A673 (cell line): Measurements from ENCODE around the gene MOV10. TPM values are rescaled to one million over a fixed set of nuclear protein-coding genes. Genes with fewer than 3 reads are reported as not detected.

ENCODE experiments used
- BruUV-seq: library from RNA; stranded (reverse); fragments of 400-500 nt; replicated peaks from 2 replicates; lab custom pipeline; 2021; lab: Mats Ljungman, UMichigan
- CTCF ChIA-PET: fragments of 300-600 bp; sonication (Branson Sonifier 250); formaldehyde crosslinking; loops from one replicate; lab custom pipeline; 2022; ENCODE audit warnings: antibody characterized with exemption; lab: Charles Lee
- POLR2A ChIA-PET: fragments of 300-600 bp; sonication (Branson Sonifier 250); formaldehyde crosslinking; loops from one replicate; lab custom pipeline; 2022; ENCODE audit warnings: antibody characterized with exemption; ENCODE audit not compliant: low non-redundant PET; lab: Charles Lee
- DNase-seq: peaks from one replicate; pipeline ENCODE4 v3.0.0-alpha.2; 2015; ENCODE audit warnings: low spot score
- H3K27ac ChIP-seq: fragments of 200-600 bp; sonication (generic); 2 replicates; pipeline ENCODE4 v1.5.1; 2016; ENCODE audit warnings: mixed run types, low read depth, mild to moderate bottlenecking, mixed read lengths, antibody characterized with exemption, low read length; ENCODE audit not compliant: poor library complexity, severe bottlenecking
- H3K27me3 ChIP-seq: fragments of 200-600 bp; sonication (generic); replicated peaks from 2 replicates; pipeline ENCODE4 v1.6.1; 2017; ENCODE audit warnings: mixed run types, low read depth, mild to moderate bottlenecking, mixed read lengths, antibody characterized with exemption, low read length; ENCODE audit not compliant: insufficient read depth, poor library complexity
- H3K36me3 ChIP-seq: fragments of 200-600 bp; sonication (generic); 2 replicates; pipeline ENCODE4 v1.6.1; 2016; ENCODE audit warnings: mixed run types, mild to moderate bottlenecking, mixed read lengths, antibody characterized with exemption, low read length; ENCODE audit not compliant: insufficient read depth, poor library complexity, severe bottlenecking
- H3K4me1 ChIP-seq: fragments of 200-600 bp; sonication (generic); 2 replicates; pipeline ENCODE4 v1.6.1; 2017; ENCODE audit warnings: mixed run types, mild to moderate bottlenecking, mixed read lengths, antibody characterized with exemption, low read length; ENCODE audit not compliant: insufficient read depth, poor library complexity, severe bottlenecking
- H3K4me3 ChIP-seq: fragments of 200-600 bp; sonication (generic); 2 replicates; pipeline ENCODE4 v1.5.1; 2016; ENCODE audit warnings: low read depth, mixed run types, mild to moderate bottlenecking, mixed read lengths, low read length; ENCODE audit not compliant: poor library complexity, severe bottlenecking
- H3K9me3 ChIP-seq: fragments of 200-600 bp; sonication (generic); 2 replicates; pipeline ENCODE4 v1.6.1; 2016; ENCODE audit warnings: mixed run types, low read depth, mild to moderate bottlenecking, mixed read lengths, antibody characterized with exemption, low read length; ENCODE audit not compliant: poor library complexity, severe bottlenecking
- CTCF ChIP-seq: fragments of 300-800, 200-600 bp; sonication (generic); conservative IDR thresholded peaks from 2 replicates; pipeline ENCODE4 v1.5.1; 2017; ENCODE audit warnings: low read depth, mild to moderate bottlenecking, antibody characterized with exemption, low read length, moderate library complexity, mixed read lengths
- EZH2 ChIP-seq: fragments of 200-600 bp; sonication (generic); IDR thresholded peaks from 2 replicates; pipeline ENCODE4 v1.6.1; 2017; ENCODE audit warnings: borderline replicate concordance, low read depth, mild to moderate bottlenecking, mixed read lengths, antibody characterized with exemption, low read length; ENCODE audit not compliant: poor library complexity, severe bottlenecking
- intact Hi-C: fragments of 100-400 bp; cut with micrococcal nuclease; formaldehyde crosslinking; loops from one replicate; pipeline ENCODE4 v1.10.0; 2022; ENCODE audit not compliant: unreplicated experiment
- total RNA-seq: library from RNA; stranded (reverse); gene quantifications from 2 replicates; pipeline ENCODE4 v1.2.3, GENCODE V29; 2021

MOV10 gene
- total RNA-seq, 1 experiment from 2014 or later = 87.1 TPM

GRCh38 chr1:112672842-112673241, 1.6 kb upstream of the MOV10 start:
- intact Hi-C loops = loop anchor here (10.0 kb wide), 1 partner anchor 48 kb away; no protein-coding TSS in a partner anchor
- no TSS peak for BruUV-seq

GRCh38 chr1:112673592-112674439, 643 bp upstream of the MOV10 start:
- POLR2A ChIA-PET = interaction anchor here (0.6 kb wide), 1 partner anchor 46 kb away, joined by 4 read pairs; no protein-coding TSS in a partner anchor
- H3K27me3 ChIP-seq = no peaks in the 10 kb centered on the region
- H3K4me1 ChIP-seq = peaks cover 16% of the 10 kb centered on the region
- peak overlapping the region; percentile 92 for H3K27ac ChIP-seq
- peak; percentile 38 for DNase-seq
- CTCF ChIA-PET = interaction anchor here (0.6 to 1.4 kb wide), 2 partner anchors 22 to 283 kb away, joined by 3 read pairs; no protein-coding TSS in a partner anchor
- no TSS peak for BruUV-seq
- no peaks in the 10 kb centered on the region for H3K9me3 ChIP-seq
- peaks cover 22% of the 10 kb centered on the region for H3K36me3 ChIP-seq
- TF ChIP-seq CTCF = peak; percentile 44
- TF ChIP-seq EZH2 = no peak
- intact Hi-C loops = loop anchor here (10.0 kb wide), 1 partner anchor 49 kb away; no protein-coding TSS in a partner anchor
- peak overlapping the region; percentile 84 for H3K4me3 ChIP-seq

More at GRCh38 chr1:112672842-112673241, 1.6 kb upstream of the MOV10 start:
- CTCF ChIA-PET = no interaction called here
- peaks cover 32% of the 10 kb centered on the region for H3K36me3 ChIP-seq
- POLR2A ChIA-PET = interaction anchor here (0.6 kb wide), 1 partner anchor 32 kb away, joined by 4 read pairs; no protein-coding TSS in a partner anchor
- no peak overlapping the region for H3K27ac ChIP-seq
- DNase-seq = no peak
- H3K9me3 ChIP-seq = no peaks in the 10 kb centered on the region
- no peaks in the 10 kb centered on the region for H3K27me3 ChIP-seq
- peaks cover 16% of the 10 kb centered on the region for H3K4me1 ChIP-seq
- TF ChIP-seq EZH2 = no peak
- TF ChIP-seq CTCF = no peak
- H3K4me3 ChIP-seq = no peak overlapping the region

GRCh38 chr1:112674986-112675727, 698 bp downstream of the MOV10 start:
- DNase-seq = peak; percentile 60
- H3K4me1 ChIP-seq = peaks cover 16% of the 10 kb centered on the region
- H3K27ac ChIP-seq = peak overlapping the region; percentile 92
- H3K27me3 ChIP-seq = no peaks in the 10 kb centered on the region
- no TSS peak for BruUV-seq
- ChIA-PET POLR2A (no interaction called here), CTCF (interaction anchor here (1.2 to 1.4 kb wide), 2 partner anchors 173 to 284 kb away, joined by 3 to 4 read pairs; no protein-coding TSS in a partner anchor)
- no peak; the same call in 1 of the 2 replicates for TF ChIP-seq CTCF
- no peak for TF ChIP-seq EZH2
- H3K36me3 ChIP-seq = peaks cover 8% of the 10 kb centered on the region
- H3K4me3 ChIP-seq = peak overlapping the region; percentile 84
- intact Hi-C loops = loop anchor here (10.0 kb wide), 1 partner anchor 50 kb away; no protein-coding TSS in a partner anchor
- no peaks in the 10 kb centered on the region for H3K9me3 ChIP-seq
